NCI-H2196 treated with DMSO at 0.1 percent for 48 hours (cell line): ENCODE results near the gene PHC2.
"Not testable (repeated sequence)": the region's sequence is repeated elsewhere in the genome, so short reads cannot be mapped to it uniquely, and the experiment has no call there.

ENCODE experiments used
- DNase-seq: peaks from one replicate; lab custom pipeline; 2025; ENCODE audit not compliant: unreplicated experiment; lab: John Stamatoyannopoulos, UW

Gene PHC2

GRCh38 chr1:33297911-33298622, 132.8 kb downstream of the PHC2 start:
- no peak for DNase-seq

- DNase-seq, result no peak
Observed at GRCh38 chr1:33296824-33297223, 134.1 kb downstream of the PHC2 start.

GRCh38 chr1:33296082-33296458, 134.8 kb downstream of the PHC2 start:
- DNase-seq, result no peak

DNA sequence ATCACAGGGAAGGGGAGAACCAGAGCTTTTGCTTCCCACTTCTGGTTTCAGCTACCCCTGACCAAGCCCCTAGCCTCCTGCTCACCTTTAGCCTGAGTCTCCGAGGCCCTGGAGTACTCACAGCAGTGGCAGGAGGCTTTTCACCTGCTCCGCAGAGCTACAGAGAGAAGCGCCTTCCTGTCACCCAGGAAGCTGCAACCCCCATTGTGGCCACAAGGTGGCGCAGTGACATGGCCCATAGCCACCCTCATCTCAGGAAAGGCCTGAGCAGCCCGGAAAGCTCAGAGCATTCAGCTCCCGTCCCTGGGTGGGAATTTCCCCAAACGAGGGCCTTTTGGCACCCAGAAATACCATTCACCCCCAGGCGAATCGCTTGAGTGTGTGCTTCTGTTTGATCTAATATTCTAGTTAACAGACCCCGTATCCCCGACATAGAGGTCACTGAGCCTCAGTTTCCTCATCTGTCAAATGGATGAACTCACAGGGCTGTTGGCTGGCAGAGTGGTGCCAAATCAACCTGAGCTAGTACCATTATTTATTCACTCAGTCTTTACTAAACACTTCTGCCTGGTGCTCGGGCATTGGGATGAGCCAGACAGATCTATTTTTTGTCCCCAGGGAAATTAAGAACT, 135.3 kb downstream of the PHC2 start:
- DNase-seq, result peak; percentile 58

DNA sequence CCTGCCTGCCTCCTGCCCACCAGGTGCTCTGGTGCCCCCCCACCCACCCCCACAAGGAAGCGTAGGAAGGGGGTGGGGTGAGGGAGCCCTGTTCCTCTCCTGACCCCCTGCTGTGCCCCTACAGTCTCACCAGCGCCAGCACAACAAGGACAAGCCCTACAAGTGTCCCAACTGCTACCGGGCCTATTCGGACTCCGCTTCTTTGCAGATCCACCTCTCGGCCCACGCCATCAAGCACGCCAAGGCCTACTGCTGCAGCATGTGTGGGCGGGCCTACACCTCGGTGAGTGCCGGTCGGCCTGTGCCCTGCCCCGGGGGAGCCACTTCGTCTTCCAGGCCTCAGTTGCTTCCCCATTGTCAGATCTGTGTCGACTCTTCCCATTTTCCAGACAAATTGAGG, 135.9 kb downstream of the PHC2 start:
- DNase-seq, result no peak

GRCh38 chr1:33294071-33295010, 136.6 kb downstream of the PHC2 start:
- DNase-seq, result no peak

DNA sequence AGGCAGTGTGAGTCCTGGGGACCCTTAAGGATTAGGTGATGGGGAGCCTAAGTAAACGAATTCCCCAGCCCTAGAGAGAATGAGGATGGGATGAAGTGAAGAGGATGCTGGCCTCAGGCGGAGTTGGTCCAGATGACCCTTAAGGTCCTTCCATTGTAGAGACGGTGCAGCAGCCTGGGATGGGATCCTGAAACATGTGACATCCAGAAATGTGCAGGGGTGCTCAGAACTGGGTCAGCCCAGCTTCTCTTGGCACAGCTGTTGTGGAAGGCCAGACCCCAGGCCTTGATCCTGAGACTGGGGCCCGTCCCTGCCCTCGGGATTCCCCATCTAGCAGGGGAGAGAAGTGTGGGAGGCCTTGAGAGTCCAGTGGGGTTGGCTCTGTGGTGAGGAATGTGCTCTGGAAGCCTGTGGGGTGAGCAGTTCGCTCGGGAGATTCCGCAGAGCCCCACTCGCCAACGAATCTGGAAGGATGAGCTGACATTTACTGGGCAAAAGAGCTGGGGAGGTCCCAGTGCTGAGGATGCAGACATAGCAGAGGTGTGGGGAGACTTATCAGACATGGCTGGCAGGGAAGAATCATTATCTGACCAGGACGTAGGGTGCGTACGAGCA, 138.1 kb downstream of the PHC2 start:
- no peak for DNase-seq

DNA sequence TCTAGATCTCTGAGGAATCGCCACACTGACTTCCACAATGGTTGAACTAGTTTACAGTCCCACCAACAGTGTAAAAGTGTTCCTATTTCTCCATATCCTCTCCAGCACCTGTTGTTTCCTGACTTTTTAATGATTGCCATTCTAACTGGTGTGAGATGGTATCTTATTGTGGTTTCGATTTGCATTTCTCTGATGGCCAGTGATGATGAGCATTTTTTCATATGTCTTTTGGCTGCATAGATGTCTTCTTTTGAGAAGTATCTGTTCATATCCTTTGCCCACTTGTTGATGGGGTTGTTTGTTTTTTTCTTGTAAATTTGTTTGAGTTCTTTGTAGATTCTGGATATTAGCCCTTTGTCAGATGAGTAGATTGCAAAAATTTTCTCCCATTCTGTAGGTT, 140.3 kb downstream of the PHC2 start:
- not testable (repeated sequence) for DNase-seq

- DNase-seq, result no peak
Observed at GRCh38 chr1:33289858-33290154, 141.1 kb downstream of the PHC2 start.

- no peak for DNase-seq
Observed at GRCh38 chr1:33288976-33289857, 141.7 kb downstream of the PHC2 start.

DNA sequence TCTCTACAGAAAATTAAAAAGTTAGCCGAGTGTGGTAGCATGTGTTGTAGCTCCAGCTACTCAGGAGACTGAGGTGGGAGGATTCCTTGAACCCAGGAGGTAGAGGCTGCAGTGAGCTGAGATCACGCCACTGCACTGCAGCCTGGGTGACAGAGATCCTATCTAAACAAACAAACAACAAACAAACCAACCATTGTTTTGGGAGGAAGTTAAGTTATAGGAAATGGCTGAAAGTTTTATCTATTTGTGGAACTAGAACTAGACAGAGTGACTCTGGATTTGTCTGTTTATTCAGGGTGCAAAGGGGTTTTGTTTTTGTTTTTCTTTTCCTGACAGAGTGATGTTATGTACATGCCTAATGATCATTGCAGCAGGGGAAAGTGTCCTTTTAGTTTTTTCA, 143.6 kb downstream of the PHC2 start:
- DNase-seq, result no peak

DNA sequence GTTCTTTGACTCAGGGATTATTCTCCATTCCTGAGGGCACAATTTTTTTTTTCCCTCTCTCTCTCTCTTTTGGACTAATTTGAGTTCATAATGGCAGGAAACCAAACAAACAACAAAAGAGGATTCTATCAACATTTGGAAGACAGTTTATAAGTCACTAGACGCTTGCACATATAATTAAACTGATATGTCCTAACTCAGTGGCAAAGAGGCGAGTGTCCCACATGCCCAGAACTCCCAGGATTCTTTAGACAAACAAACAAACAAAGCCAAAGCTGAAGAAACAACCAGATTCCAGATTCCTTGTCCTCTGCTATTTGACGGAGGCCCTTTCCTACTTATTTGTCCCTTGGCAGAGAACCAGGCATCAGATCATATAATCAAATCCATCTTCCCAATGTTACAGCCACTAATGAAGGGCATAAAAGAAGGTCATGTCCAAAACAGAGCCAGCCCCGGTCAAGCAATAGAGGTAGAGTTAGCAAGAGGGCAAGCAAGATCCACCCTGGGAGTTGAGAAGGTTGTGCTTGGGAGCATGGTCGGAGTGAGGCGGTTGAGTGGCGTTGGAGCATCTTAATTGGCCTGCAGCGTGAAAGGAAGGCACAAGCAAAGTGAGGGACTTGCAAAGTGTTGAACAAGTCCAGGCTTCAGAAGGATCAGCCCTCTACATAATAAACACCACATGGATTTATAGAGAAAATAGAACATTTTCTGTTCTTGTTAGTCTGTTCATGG, 144.3 kb downstream of the PHC2 start:
- no peak for DNase-seq

DNA sequence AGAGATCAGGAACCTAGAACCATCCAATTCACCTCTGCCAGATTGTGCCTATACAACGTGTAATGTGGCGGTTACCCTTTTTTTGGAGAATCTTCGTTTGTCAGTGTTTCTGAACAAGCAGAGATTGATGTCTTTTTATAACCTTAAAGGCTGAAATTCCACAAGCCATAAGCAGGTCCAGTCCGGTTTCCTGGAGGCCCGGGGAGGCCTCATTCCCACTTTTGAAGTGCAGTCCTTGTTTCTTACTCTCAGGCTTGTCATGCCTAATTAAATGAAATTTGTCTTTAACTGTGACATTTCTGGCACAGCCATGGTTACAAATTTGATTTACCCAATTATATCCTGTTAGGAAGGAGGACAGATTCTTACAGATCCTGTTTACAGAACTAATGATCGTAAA, 146.8 kb downstream of the PHC2 start:
- no peak for DNase-seq

DNA sequence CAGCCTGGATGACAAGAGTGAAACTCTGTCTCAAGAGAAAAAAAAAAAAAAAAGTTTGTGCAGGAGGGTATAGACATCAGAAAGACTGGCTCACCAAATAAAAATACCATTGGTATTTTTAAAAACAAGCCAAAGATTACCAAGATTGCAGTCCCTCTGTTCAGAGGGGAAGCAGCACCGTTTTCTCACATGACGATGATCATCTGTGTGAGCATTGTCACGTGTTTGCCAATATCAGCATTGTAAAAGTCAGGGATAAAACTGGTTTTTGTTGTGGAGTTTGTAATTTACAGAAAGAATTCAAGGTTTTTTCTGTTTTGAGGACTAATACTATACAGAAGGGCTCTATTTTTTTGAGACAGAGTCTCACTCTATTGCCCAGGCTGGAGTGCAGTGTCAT, 148.1 kb downstream of the PHC2 start:
- DNase-seq, result no peak

DNA sequence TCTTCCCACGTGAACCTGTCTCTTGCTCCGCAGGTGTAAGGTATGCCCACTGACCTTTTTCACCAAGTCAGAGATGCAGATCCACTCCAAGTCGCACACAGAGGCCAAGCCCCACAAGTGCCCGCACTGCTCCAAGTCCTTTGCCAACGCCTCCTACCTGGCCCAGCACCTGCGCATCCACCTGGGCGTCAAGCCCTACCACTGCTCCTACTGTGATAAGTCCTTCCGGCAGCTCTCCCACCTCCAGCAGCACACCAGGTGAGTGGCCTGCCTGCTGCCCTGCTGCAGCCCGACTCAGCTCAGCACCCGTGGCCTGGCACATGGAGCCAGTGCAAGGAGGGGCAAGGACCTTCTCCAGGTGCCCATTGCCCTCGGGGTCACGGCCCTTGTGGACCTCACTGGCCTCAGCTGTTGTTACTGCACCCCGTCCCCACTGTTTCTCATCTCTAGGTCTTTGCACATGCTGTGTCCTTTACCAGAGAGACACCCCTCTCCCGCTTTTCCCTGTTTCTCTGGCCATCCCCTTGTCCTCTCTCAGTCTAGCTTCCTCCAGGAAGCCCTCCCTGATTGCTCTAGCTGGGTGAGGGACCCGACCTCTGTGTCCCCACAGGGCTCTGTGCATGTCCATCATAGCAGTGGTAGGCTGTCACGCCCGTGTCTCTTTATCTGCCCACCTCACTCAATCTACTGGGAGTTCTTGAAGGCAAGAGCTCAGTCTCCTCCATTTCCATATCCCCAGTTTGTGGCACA, 149.2 kb downstream of the PHC2 start:
- no peak for DNase-seq

- DNase-seq, result no peak
Observed at GRCh38 chr1:33280091-33280661, 150.7 kb downstream of the PHC2 start.

- DNase-seq, result no peak
Observed at GRCh38 chr1:33277488-33278084, 153.3 kb downstream of the PHC2 start.

- DNase-seq, result no peak
Observed at GRCh38 chr1:33276573-33277298, 154.2 kb downstream of the PHC2 start.
